ENCODE measurements around the gene LTC4S.

LTC4S gene

DNA sequence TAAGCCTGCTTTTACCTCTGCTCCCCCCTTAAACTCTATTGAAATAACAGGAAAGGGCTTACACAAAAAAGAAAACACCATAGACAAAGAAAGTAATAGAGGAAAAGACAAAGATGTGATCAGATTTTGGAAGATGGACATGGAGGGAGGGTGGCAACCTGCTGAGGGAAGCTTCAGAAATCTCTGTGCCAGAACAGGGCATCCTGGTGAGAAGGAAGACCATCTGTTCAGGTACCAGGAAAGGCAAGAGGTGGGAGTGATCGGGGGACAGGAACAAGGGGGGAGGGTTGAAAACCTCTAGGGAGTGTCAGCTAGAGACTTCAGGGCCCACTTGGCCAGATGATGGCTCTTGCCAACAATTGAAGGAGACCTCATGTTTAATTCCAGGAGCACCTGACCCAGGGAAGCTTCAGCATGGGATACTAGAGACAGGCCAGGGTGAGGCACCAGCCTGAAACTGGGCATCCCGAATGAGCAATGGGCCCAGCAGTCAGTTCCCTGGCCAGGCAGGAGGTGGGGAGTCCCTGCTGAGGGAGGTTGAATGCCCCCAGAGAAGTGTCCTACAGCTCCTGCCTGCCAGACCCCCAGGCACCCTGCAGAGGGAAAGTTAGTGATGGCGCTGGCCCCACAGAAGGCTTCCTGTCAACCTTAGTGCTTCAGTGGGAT lies 35.1 kb downstream of the LTC4S start:
- no peaks in the 10 kb centered on the region for H3K4me1 ChIP-seq (ENCODE audit: insufficient read depth, low read length)
- H3K79me2 ChIP-seq (ENCODE audit: insufficient read depth, low read length): no peaks in the 10 kb centered on the region
- DNase-seq: no peak

DNA sequence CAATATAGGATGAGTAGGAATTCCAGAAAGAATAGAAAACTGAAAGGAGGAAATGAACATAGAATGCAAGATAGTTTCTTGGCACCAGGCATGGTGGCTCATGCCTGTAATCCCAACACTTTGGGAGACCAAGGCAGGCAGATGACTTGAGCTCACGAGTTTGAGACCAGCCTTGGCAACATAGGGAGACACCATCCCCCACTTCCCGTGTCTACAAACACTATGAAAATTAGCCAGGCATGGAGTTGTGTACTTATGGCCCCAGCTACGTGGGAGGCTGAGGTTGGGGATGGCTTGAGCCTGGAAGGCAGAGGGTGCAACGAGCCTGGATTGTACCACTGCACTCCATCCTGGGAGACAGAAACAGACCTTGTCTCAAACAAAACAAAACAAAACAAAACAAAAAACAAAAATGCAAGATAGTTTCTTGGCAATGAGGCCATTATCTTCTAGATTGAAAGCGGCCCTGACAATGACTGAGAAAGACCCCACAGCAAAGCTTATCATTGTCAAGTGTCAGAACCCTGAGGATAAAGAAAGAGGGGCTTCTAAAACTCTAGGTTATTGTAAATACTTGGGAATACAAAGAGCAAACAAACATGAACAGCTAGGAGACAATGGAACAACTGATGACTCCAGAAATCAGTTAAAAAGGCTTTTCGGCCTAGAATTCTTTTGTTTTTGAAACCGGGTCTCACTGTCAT lies 36.1 kb downstream of the LTC4S start:
- ATAC-seq (ENCODE audit: insufficient read depth, low read depth) (no peak), DNase-seq (no peak)
- no peaks in the 10 kb centered on the region for H3K27me3 ChIP-seq (ENCODE audit: insufficient read depth, low read length, poor library complexity)
- no peak overlapping the region for H3K27ac ChIP-seq (ENCODE audit: low read length)
- H3K36me3 ChIP-seq (ENCODE audit: insufficient read depth, low read length): peaks cover 79% of the 10 kb centered on the region
- H3K9me3 ChIP-seq (ENCODE audit: insufficient read depth, low read length, severe bottlenecking): no peaks in the 10 kb centered on the region
- no peak overlapping the region for H3K9ac ChIP-seq (ENCODE audit: low read depth, low read length)
- H2AFZ ChIP-seq (ENCODE audit: low read depth, low read length): no peak overlapping the region
- H3K4me1 ChIP-seq (ENCODE audit: insufficient read depth, low read length): no peaks in the 10 kb centered on the region
- H3K79me2 ChIP-seq (ENCODE audit: insufficient read depth, low read length): no peaks in the 10 kb centered on the region
- H3K4me3 ChIP-seq (ENCODE audit: low read depth in 1 of 2, low read length in 2 of 2): no peak overlapping the region
- H3K4me2 ChIP-seq (ENCODE audit: insufficient read depth, low read length): no peak overlapping the region
- no peaks in the 10 kb centered on the region for H4K20me1 ChIP-seq (ENCODE audit: insufficient read depth, low read length)
- TF ChIP-seq, protein P1, sequence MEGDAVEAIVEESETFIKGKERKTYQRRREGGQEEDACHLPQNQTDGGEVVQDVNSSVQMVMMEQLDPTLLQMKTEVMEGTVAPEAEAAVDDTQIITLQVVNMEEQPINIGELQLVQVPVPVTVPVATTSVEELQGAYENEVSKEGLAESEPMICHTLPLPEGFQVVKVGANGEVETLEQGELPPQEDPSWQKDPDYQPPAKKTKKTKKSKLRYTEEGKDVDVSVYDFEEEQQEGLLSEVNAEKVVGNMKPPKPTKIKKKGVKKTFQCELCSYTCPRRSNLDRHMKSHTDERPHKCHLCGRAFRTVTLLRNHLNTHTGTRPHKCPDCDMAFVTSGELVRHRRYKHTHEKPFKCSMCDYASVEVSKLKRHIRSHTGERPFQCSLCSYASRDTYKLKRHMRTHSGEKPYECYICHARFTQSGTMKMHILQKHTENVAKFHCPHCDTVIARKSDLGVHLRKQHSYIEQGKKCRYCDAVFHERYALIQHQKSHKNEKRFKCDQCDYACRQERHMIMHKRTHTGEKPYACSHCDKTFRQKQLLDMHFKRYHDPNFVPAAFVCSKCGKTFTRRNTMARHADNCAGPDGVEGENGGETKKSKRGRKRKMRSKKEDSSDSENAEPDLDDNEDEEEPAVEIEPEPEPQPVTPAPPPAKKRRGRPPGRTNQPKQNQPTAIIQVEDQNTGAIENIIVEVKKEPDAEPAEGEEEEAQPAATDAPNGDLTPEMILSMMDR (IDR thresholded peaks at IDR 0.05; ENCODE audit: borderline replicate concordance, extremely low read depth, low read length, poor library complexity, severe bottlenecking): no peak
- TF ChIP-seq EZH2 (IDR thresholded peaks at IDR 0.05; ENCODE audit: borderline replicate concordance, low read depth, low read length, severe bottlenecking): no peak

More for the DNA sequence above, 35.1 kb downstream of the LTC4S start:
- no peak overlapping the region for H3K4me3 ChIP-seq (ENCODE audit: low read depth in 1 of 2, low read length in 2 of 2)
- no peaks in the 10 kb centered on the region for H3K9me3 ChIP-seq (ENCODE audit: insufficient read depth, low read length, severe bottlenecking)
- no peaks in the 10 kb centered on the region for H3K27me3 ChIP-seq (ENCODE audit: insufficient read depth, low read length, poor library complexity)
- TF ChIP-seq, protein P1 (IDR thresholded peaks at IDR 0.05; ENCODE audit: borderline replicate concordance, extremely low read depth, low read length, poor library complexity, severe bottlenecking): no peak
- no peak overlapping the region for H2AFZ ChIP-seq (ENCODE audit: low read depth, low read length)
- ATAC-seq (ENCODE audit: insufficient read depth, low read depth): no peak
- no peak overlapping the region for H3K27ac ChIP-seq (ENCODE audit: low read length)
- H4K20me1 ChIP-seq (ENCODE audit: insufficient read depth, low read length): no peaks in the 10 kb centered on the region
- H3K36me3 ChIP-seq (ENCODE audit: insufficient read depth, low read length): peaks cover 85% of the 10 kb centered on the region
- H3K9ac ChIP-seq (ENCODE audit: low read depth, low read length): no peak overlapping the region
- H3K4me2 ChIP-seq (ENCODE audit: insufficient read depth, low read length): no peak overlapping the region

DNA sequence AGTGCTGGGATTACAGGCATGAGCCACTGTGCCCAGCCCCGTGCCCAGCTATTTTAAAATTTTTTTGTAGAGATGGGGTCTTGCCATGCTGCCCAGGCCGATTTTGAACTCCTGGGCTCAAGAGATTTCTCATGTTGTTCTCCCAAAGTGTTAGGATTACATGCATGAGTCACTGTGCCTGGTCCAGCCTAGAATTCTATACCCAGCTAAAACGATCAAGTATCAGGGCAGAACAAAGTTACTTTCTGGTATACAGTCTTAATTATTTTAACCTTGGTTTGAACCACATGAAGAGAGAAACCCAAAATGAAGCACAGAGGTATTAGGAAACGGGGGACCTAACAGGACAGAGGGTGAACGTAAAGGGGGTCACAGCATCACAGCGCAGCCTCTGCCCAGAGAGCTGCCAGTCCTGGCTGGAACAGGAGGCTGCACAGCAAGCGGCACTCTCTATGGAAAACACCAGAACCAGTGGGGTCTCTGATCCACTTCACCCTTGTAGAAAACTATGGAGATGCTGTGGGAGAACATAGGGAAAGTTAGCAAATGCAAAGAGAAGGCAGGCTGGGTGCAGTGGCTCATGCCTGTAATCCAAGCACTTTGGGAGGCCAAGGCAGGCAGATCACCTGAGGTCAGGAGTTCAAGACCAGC lies 37.2 kb downstream of the LTC4S start:
- no peak overlapping the region for H3K4me3 ChIP-seq (ENCODE audit: low read depth in 1 of 2, low read length in 2 of 2)
- H3K27ac ChIP-seq (ENCODE audit: low read length): no peak overlapping the region
- H3K9ac ChIP-seq (ENCODE audit: low read depth, low read length): no peak overlapping the region
- H3K27me3 ChIP-seq (ENCODE audit: insufficient read depth, low read length, poor library complexity): no peaks in the 10 kb centered on the region
- H3K79me2 ChIP-seq (ENCODE audit: insufficient read depth, low read length): no peaks in the 10 kb centered on the region
- no peak for TF ChIP-seq EZH2 (IDR thresholded peaks at IDR 0.05; ENCODE audit: borderline replicate concordance, low read depth, low read length, severe bottlenecking)
- TF ChIP-seq, protein P1 (IDR thresholded peaks at IDR 0.05; ENCODE audit: borderline replicate concordance, extremely low read depth, low read length, poor library complexity, severe bottlenecking): no peak
- no peak overlapping the region for H3K4me2 ChIP-seq (ENCODE audit: insufficient read depth, low read length)
- ATAC-seq (ENCODE audit: insufficient read depth, low read depth) (no peak), DNase-seq (no peak)
- H3K36me3 ChIP-seq (ENCODE audit: insufficient read depth, low read length): peaks cover 70% of the 10 kb centered on the region
- H4K20me1 ChIP-seq (ENCODE audit: insufficient read depth, low read length): no peaks in the 10 kb centered on the region
- H3K4me1 ChIP-seq (ENCODE audit: insufficient read depth, low read length): peaks cover under 1% of the 10 kb centered on the region; the same call in 1 of the 2 replicates
- H2AFZ ChIP-seq (ENCODE audit: low read depth, low read length): no peak overlapping the region
- H3K9me3 ChIP-seq (ENCODE audit: insufficient read depth, low read length, severe bottlenecking): no peaks in the 10 kb centered on the region
